H1 (cell line): ENCODE results near the gene ARHGAP8. TPM values are rescaled to one million over a fixed set of nuclear protein-coding genes. Genes with fewer than 3 reads are reported as not detected.

Experiments
- BRCA1 ChIP-seq: IDR thresholded peaks from 2 replicates; pipeline ENCODE4 v1.6.1; 2012; ENCODE audit warnings: low read depth, low read length, improper control_type of control experiment
- CHD7 ChIP-seq: fragments of 300-600 bp; sonication (generic); IDR thresholded peaks from 2 replicates; pipeline ENCODE4 v1.7.1; 2012; ENCODE audit warnings: low read length, moderate library complexity, mild to moderate bottlenecking, inconsistent platforms; ENCODE audit not compliant: insufficient replicate concordance
- GABPA ChIP-seq: IDR thresholded peaks from 2 replicates; pipeline ENCODE4 v1.6.1; 2011; ENCODE audit warnings: mild to moderate bottlenecking, low read length, moderate library complexity, borderline replicate concordance; ENCODE audit not compliant: insufficient read depth
- MAX ChIP-seq: IDR thresholded peaks from 2 replicates; pipeline ENCODE4 v1.6.1; 2012; ENCODE audit warnings: inconsistent platforms
- RFX5 ChIP-seq: IDR thresholded peaks from 2 replicates; pipeline ENCODE4 v1.6.1; 2011; ENCODE audit warnings: low read depth, low read length, improper control_type of control experiment, borderline replicate concordance
- RXRA ChIP-seq: IDR thresholded peaks from 2 replicates; pipeline ENCODE4 v1.6.1; 2011; ENCODE audit warnings: low read depth, mild to moderate bottlenecking, low read length, moderate library complexity; ENCODE audit not compliant: insufficient read depth
- polyA plus RNA-seq, 7 experiments: library from polyadenylated mRNA; depleted of rRNA in 3 of 7; stranded (reverse) in 5 of 7; unstranded in 2 of 7; fragments of >200 nt in 5 of 7; fragments of 200-250 nt in 2 of 7; gene quantifications; 1 replicate in 5 of 7; 2 replicates in 1 of 7; 4 replicates in 1 of 7; pipeline versions ENCODE4 v1.2.1 to v1.2.3, GENCODE V29; 2011 to 2013; ENCODE audit warnings: missing spikeins in 2 of 7, mixed read lengths in 2 of 7
- total RNA-seq: library from RNA; stranded (reverse); fragmentation: NEBNext Ultra II Directional; extraction: Animal tissue kit (Norgen Biotek cat#: 25700); gene quantifications from 2 replicates; pipeline ENCODE4 v1.2.1, GENCODE V29; 2021

The ARHGAP8 gene
- total and polyA plus RNA-seq, 2 of the 8 experiments (the other 6 are each of a cell fraction or from before 2014, with no cell fraction given): 35.6 to 47.7 TPM

- TF ChIP-seq RXRA (no peak), GABPA (no peak), MAX (no peak), BRCA1 (no peak), CHD7 (no peak), RFX5 (no peak)
Measured at GRCh38 chr22:44703255-44703870, 49.0 kb upstream of the ARHGAP8 start (continued).
